Fibroblast of lung (primary cell): ENCODE results near the gene PRUNE2.

ENCODE experiments used
- CTCF ChIP-seq, 2 donors: IDR thresholded peaks in 1 of 2; conservative IDR thresholded peaks in 1 of 2; 1 replicate in 1 of 2; 2 replicates in 1 of 2; pipeline ENCODE4 v1.5.1; 2011 to 2012; ENCODE audit warnings: low read length in 2 of 2, control low read depth in 1 of 2, inconsistent platforms in 1 of 2, low read depth in 1 of 2, mild to moderate bottlenecking in 1 of 2
- EZH2 ChIP-seq: IDR thresholded peaks from 2 replicates; pipeline ENCODE4 v1.5.1; 2012; ENCODE audit warnings: low read length, control low read depth, mild to moderate bottlenecking; ENCODE audit errors: missing control alignments

- TF ChIP-seq CTCF (conservative IDR thresholded peaks at IDR 0.05 in 1 of 2, IDR thresholded peaks at IDR 0.05 in 1 of 2; ENCODE audit: low read depth in 1 of 2, low read length in 2 of 2) (no peak), EZH2 (no peak)
Measured at GRCh38 chr9:76886318-76886717, 19.6 kb downstream of the PRUNE2 start.
